ENCODE results near the gene GREB1.

Gene GREB1

DNA sequence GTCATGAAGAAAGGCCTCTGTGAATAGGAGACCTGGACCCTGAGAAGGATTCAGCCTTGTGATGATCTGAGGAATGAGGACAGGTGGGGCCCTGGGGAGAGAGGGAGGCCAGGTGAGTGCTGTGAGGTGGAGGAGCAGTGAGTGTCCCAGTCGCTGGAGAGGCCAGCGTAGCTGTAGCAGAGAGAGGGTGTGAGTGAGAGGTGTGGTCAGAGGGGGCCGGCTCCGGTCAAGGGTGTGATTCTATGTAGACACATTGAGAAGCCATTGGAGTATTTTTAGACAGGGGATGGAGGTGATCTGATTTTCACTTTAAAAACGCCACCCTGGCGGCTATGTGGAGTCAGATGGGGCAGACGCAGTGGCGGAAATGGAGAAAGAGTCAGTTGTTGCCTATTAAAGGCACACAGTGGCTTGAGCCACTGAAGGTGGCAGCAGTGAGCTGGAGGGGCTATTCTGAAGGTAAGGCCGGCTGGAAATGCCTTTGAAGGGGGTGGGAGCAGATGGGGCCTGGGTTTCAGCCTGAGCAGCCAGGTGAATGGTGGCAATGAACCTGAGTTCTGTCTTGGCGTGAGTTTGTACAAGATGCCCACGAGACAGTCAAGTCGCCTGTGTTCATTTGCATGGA lies 55.6 kb downstream of the GREB1 start:
- DNase-seq: no peak
- Mint-ChIP-seq H3K9me3 (no peaks in the 10 kb centered on the region), H3K36me3 (ENCODE audit: insufficient read depth) (no peaks in the 10 kb centered on the region), H3K27me3 (peaks cover 8 to 27% of the 10 kb centered on the region in 2 donors), H3K27ac (no peak overlapping the region), H3K4me1 (ENCODE audit: low read depth in 2 of 2) (no peaks in the 10 kb centered on the region), H3K4me3 (no peak overlapping the region)
- no peak for ATAC-seq (replicated peaks)

- Mint-ChIP-seq H3K9me3 (no peaks in the 10 kb centered on the region), H3K27ac (no peak overlapping the region), H3K36me3 (ENCODE audit: insufficient read depth) (no peaks in the 10 kb centered on the region), H3K27me3 (peaks cover 6 to 20% of the 10 kb centered on the region in 2 donors), H3K4me3 (no peak overlapping the region), H3K4me1 (ENCODE audit: low read depth in 2 of 2) (no peaks in the 10 kb centered on the region)
- ATAC-seq (replicated peaks): no peak
- DNase-seq: no peak
These were observed 56.3 kb downstream of the GREB1 start for GRCh38 chr2:11590193-11590592.

- Mint-ChIP-seq H3K4me1 (ENCODE audit: low read depth in 2 of 2) (no peaks in the 10 kb centered on the region), H3K27me3 (peaks cover 0 to 19% of the 10 kb centered on the region in 2 donors), H3K36me3 (ENCODE audit: insufficient read depth) (no peaks in the 10 kb centered on the region), H3K9me3 (no peaks in the 10 kb centered on the region), H3K27ac (no peak overlapping the region), H3K4me3 (no peak overlapping the region)
- ATAC-seq (replicated peaks) (no peak), DNase-seq (no peak)
These were observed 57.2 kb downstream of the GREB1 start for GRCh38 chr2:11591091-11591490.

- H3K36me3 Mint-ChIP-seq (ENCODE audit: insufficient read depth): no peaks in the 10 kb centered on the region
- H3K4me3 Mint-ChIP-seq: no peak overlapping the region
- no peak overlapping the region for H3K27ac Mint-ChIP-seq
- H3K9me3 Mint-ChIP-seq: no peaks in the 10 kb centered on the region
- ATAC-seq (replicated peaks) (no peak), DNase-seq (no peak)
- H3K27me3 Mint-ChIP-seq: peaks cover 0 to 9% of the 10 kb centered on the region in 2 donors
- H3K4me1 Mint-ChIP-seq (ENCODE audit: low read depth in 2 of 2): no peaks in the 10 kb centered on the region
These were observed 59.1 kb downstream of the GREB1 start for GRCh38 chr2:11592671-11593574.

GRCh38 chr2:11596801-11597200 lies 63.0 kb downstream of the GREB1 start:
- ATAC-seq (replicated peaks) (no peak), DNase-seq (no peak)
- Mint-ChIP-seq H3K4me1 (ENCODE audit: low read depth in 2 of 2) (no peaks in the 10 kb centered on the region), H3K27me3 (peaks cover 0 to 15% of the 10 kb centered on the region in 2 donors), H3K9me3 (no peaks in the 10 kb centered on the region), H3K36me3 (ENCODE audit: insufficient read depth) (peaks cover 4% of the 10 kb centered on the region), H3K27ac (no peak overlapping the region), H3K4me3 (no peak overlapping the region)

DNA sequence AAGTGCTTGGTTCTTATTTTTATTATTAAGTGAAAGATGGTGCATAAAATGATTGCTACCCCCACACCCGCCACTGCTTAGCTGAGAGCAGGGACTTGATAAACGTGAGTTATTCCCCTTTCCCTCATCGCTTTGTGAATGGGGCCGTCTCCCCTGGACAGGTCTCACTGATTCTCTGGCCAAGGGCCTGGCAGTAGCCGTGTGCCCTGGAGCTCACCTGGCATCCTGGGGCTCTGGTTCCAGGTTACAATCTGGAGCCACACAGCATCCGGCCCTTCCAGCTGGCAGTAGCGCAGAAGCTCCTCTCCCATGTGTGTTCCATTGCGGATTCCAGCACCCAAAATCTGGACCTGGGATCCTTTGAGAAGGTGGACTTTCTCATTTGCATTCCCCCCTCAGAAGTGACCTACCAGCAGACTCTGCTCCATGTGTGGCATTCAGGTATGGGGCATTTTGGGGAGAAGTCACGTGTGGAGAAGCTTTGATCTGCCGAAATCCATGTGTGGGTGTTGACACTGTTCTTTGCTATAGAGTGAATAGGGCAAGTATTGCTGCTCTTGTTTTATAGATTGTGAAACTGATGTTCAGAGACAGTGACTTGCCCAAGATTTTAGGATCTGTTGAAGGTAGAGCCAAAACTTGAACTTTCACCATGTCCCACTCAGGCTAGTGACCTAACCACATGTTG lies 63.8 kb downstream of the GREB1 start:
- H3K27ac Mint-ChIP-seq: no peak overlapping the region
- no peaks in the 10 kb centered on the region for H3K9me3 Mint-ChIP-seq
- H3K36me3 Mint-ChIP-seq (ENCODE audit: insufficient read depth): peaks cover 4% of the 10 kb centered on the region
- no peak for DNase-seq
- H3K4me3 Mint-ChIP-seq: no peak overlapping the region
- no peak for ATAC-seq (replicated peaks)
- H3K27me3 Mint-ChIP-seq: peaks cover 0 to 15% of the 10 kb centered on the region in 2 donors
- no peaks in the 10 kb centered on the region for H3K4me1 Mint-ChIP-seq (ENCODE audit: low read depth in 2 of 2)

GRCh38 chr2:11598228-11598731 lies 64.4 kb downstream of the GREB1 start:
- H3K27me3 Mint-ChIP-seq: peaks cover 0 to 15% of the 10 kb centered on the region in 2 donors
- H3K36me3 Mint-ChIP-seq (ENCODE audit: insufficient read depth): peaks cover 4% of the 10 kb centered on the region
- H3K4me3 Mint-ChIP-seq: no peak overlapping the region
- H3K9me3 Mint-ChIP-seq: no peaks in the 10 kb centered on the region
- H3K4me1 Mint-ChIP-seq (ENCODE audit: low read depth in 2 of 2): no peaks in the 10 kb centered on the region
- H3K27ac Mint-ChIP-seq: no peak overlapping the region
- no peak for DNase-seq
- ATAC-seq (replicated peaks): no peak

DNA sequence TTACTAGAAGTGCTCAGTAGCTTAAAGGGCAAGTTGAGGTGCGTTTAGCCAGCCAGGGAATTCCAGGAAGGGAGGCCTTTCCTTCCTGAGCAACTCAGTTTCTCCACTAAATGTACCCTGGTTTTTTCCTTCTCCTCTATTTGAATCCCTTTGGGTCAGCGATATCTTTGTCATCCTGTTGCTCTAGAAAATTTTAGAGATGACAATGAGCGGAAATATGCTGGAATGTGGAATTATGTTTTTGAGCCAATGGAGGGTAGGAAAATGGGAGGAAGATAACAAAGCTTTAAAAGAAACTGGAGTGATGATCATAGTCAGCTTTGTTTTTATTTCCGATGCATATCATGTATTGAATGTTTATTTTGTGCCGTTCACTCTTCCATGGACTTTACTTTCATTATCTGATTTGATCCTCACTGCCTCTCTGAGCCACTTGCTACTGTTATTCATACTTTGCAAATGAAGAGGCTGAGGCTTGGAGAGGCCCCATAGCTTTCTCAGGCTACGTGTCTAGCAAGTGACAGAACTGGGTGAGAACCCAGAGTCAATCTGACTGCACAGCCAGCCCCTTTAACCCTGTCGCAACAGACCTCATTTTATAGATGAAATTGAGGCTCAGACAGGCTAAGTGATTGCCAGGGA lies 68.8 kb downstream of the GREB1 start:
- peaks cover 0 to 6% of the 10 kb centered on the region in 2 donors for H3K27me3 Mint-ChIP-seq
- H3K4me3 Mint-ChIP-seq: no peak overlapping the region
- no peaks in the 10 kb centered on the region for H3K4me1 Mint-ChIP-seq (ENCODE audit: low read depth in 2 of 2)
- H3K27ac Mint-ChIP-seq: no peak overlapping the region
- DNase-seq: no peak
- H3K9me3 Mint-ChIP-seq: no peaks in the 10 kb centered on the region
- no peak for ATAC-seq (replicated peaks)
- peaks cover 4% of the 10 kb centered on the region for H3K36me3 Mint-ChIP-seq (ENCODE audit: insufficient read depth)

DNA sequence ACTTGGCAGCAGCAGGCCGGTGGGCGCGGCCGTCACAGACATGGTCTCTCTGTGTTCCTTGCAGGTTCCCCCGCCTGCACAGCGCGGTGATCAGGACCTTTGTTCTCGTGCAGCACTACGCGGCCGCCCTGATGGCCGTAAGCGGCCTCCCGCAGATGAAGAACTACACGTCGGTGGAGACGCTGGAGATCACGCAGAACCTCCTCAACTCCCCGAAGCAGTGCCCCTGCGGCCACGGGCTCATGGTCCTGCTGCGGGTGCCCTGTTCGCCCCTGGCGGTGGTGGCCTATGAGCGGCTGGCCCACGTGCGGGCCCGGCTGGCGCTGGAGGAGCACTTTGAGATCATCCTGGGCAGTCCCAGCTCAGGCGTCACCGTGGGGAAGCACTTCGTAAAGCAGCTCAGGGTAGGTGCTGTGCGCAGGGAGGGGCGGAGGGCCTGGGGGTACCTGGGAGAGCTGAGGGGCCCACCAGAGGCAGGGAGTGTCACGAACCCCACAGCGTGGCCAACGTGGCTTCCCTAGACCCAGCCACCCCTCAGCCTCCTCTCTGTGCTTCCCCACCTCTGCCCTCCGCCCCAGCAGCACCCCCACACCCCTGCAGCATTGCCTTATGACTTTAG lies 76.9 kb downstream of the GREB1 start:
- no peaks in the 10 kb centered on the region for H3K9me3 Mint-ChIP-seq
- peaks cover 0 to 8% of the 10 kb centered on the region in 2 donors for H3K27me3 Mint-ChIP-seq
- no peak overlapping the region for H3K4me3 Mint-ChIP-seq
- H3K36me3 Mint-ChIP-seq (ENCODE audit: insufficient read depth): no peaks in the 10 kb centered on the region
- DNase-seq: no peak
- ATAC-seq (replicated peaks): no peak
- no peaks in the 10 kb centered on the region for H3K4me1 Mint-ChIP-seq (ENCODE audit: low read depth in 2 of 2)
- H3K27ac Mint-ChIP-seq: no peak overlapping the region

- ATAC-seq (replicated peaks) (no peak), DNase-seq (no peak)
- no peaks in the 10 kb centered on the region for H3K36me3 Mint-ChIP-seq (ENCODE audit: insufficient read depth)
- H3K9me3 Mint-ChIP-seq: no peaks in the 10 kb centered on the region
- H3K27ac Mint-ChIP-seq: no peak overlapping the region
- H3K27me3 Mint-ChIP-seq: peaks cover 0 to 9% of the 10 kb centered on the region in 2 donors
- H3K4me3 Mint-ChIP-seq: no peak overlapping the region
- no peaks in the 10 kb centered on the region for H3K4me1 Mint-ChIP-seq (ENCODE audit: low read depth in 2 of 2)
These were observed 77.4 kb downstream of the GREB1 start for GRCh38 chr2:11611251-11611650.

- ATAC-seq (replicated peaks): no peak
- no peaks in the 10 kb centered on the region for H3K4me1 Mint-ChIP-seq (ENCODE audit: low read depth in 2 of 2)
- no peak overlapping the region for H3K27ac Mint-ChIP-seq
- DNase-seq: no peak
- peaks cover 0 to 18% of the 10 kb centered on the region in 2 donors for H3K27me3 Mint-ChIP-seq
- no peak overlapping the region for H3K4me3 Mint-ChIP-seq
- no peaks in the 10 kb centered on the region for H3K36me3 Mint-ChIP-seq (ENCODE audit: insufficient read depth)
- no peaks in the 10 kb centered on the region for H3K9me3 Mint-ChIP-seq
These were observed 78.8 kb downstream of the GREB1 start for GRCh38 chr2:11612553-11613215.

DNA sequence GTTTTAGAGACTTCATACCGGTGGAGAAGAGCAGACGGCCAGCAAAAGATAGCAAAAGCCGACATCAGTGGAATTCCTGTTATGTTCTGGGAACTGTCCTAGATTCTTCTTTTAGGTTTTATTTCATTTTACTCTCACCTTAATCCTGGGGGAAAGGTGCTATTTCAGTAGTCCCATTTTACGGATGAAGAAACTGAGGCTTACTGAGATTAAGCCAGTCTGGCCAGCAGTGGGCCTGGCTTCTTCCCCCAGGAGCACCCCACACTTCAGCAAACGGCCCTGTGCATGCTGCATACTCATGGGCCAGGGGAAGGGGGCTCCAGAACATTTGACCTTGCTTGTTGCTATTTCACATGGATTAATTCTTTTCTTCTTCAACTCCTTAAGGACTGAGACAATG lies 79.5 kb downstream of the GREB1 start:
- H3K27ac Mint-ChIP-seq: no peak overlapping the region
- DNase-seq (no peak), ATAC-seq (replicated peaks) (no peak)
- no peaks in the 10 kb centered on the region for H3K36me3 Mint-ChIP-seq (ENCODE audit: insufficient read depth)
- H3K27me3 Mint-ChIP-seq: peaks cover 0 to 18% of the 10 kb centered on the region in 2 donors
- no peaks in the 10 kb centered on the region for H3K4me1 Mint-ChIP-seq (ENCODE audit: low read depth in 2 of 2)
- no peaks in the 10 kb centered on the region for H3K9me3 Mint-ChIP-seq
- no peak overlapping the region for H3K4me3 Mint-ChIP-seq

All from effector memory CD8-positive, alpha-beta T cell (primary cell).